Ectodermal cell (in vitro differentiated cells): ENCODE data around the gene ZNF618.

Experiments
- H3K27ac ChIP-seq: 2 replicates; pipeline ENCODE4 v1.7.0; 2013; ENCODE audit warnings: mild to moderate bottlenecking, low read depth, low read length; ENCODE audit not compliant: insufficient read depth, poor library complexity, severe bottlenecking
- H3K27me3 ChIP-seq: 2 replicates; pipeline ENCODE4 v1.7.0; 2013; ENCODE audit warnings: mild to moderate bottlenecking, low read length; ENCODE audit not compliant: insufficient read depth, control insufficient read depth, poor library complexity, severe bottlenecking
- H3K36me3 ChIP-seq: one replicate; pipeline ENCODE4 v1.7.0; 2013; ENCODE audit warnings: low read length; ENCODE audit not compliant: control insufficient read depth, insufficient read depth
- H3K4me1 ChIP-seq: one replicate; pipeline ENCODE4 v1.7.0; 2013; ENCODE audit warnings: low read length; ENCODE audit not compliant: control insufficient read depth, insufficient read depth
- H3K4me3 ChIP-seq: 2 replicates; pipeline ENCODE4 v1.7.0; 2013; ENCODE audit warnings: low read depth, low read length, control low read depth; ENCODE audit not compliant: insufficient read depth
- H3K9me3 ChIP-seq: 2 replicates; pipeline ENCODE4 v1.7.0; 2013; ENCODE audit warnings: mild to moderate bottlenecking, low read length, moderate library complexity; ENCODE audit not compliant: control insufficient read depth
- WGBS, 2 experiments: methylation state at CpG; one replicate each; pipeline ENCODE4 v1.1.7; 2013; ENCODE audit warnings: missing lambda C conversion rate in 2 of 2; 5-methylcytosine and 5-hydroxymethylcytosine counted together

Gene ZNF618

DNA sequence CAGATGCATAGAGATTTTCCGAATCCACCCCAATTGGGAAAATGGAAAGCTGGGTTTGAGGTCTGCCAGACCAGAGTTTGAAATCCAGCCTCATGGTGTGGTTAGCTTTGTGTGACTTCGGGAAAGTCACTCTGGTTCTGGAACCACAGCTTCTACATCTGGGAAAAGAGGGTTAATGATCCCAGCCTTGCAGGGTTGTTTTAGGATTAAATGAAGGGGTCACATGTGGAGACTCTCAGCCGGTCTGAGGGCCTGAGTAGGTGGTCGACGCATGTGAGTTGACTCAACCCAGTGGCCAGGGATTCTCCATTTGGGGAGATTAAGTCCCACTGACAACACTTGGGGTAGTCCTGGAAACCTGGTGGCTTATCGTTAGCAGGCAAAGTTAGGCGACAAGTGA is 6.1 kb downstream of the ZNF618 start:
- Histone ChIP-seq H3K27me3 (no peaks in the 10 kb centered on the region), H3K4me3 (no peak overlapping the region), H3K27ac (no peak overlapping the region), H3K4me1 (peaks cover 31% of the 10 kb centered on the region), H3K9me3 (no peaks in the 10 kb centered on the region), H3K36me3 (no peaks in the 10 kb centered on the region)
- WGBS, 2 experiments = 87 to 89% methylated on average over 7 of the region's 7 CpGs

DNA sequence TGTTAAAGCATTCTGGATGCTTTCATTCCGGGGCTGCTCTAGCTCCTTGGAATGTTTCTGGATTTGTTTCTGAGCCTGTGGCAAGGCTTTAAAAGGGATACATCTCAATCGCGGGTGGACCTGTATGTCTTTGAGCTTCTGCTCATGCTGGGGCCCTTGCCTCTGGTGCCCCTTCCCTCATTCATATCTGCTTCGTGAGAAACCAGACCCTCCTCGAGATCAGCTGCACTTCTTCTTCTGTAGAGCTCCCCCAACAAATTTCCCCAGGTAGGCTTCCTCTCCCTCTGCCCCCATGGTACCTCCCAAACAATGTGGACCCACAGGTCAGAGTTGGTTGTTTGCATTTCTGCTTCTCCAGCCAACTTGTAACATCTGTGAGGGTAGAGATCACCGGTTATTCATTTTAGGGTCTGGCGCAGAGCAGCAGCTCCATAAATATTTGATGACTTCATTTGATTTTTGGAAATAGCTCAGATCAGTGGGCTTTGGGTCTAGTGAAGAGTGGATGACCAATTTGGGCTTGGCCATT is 6.6 kb downstream of the ZNF618 start:
- Histone ChIP-seq H3K4me1 (peaks cover 31% of the 10 kb centered on the region), H3K36me3 (no peaks in the 10 kb centered on the region), H3K27ac (no peak overlapping the region), H3K9me3 (no peaks in the 10 kb centered on the region), H3K4me3 (no peak overlapping the region), H3K27me3 (no peaks in the 10 kb centered on the region)
- 94 to 96% methylated on average over 7 of the region's 7 CpGs for WGBS, 2 experiments

DNA sequence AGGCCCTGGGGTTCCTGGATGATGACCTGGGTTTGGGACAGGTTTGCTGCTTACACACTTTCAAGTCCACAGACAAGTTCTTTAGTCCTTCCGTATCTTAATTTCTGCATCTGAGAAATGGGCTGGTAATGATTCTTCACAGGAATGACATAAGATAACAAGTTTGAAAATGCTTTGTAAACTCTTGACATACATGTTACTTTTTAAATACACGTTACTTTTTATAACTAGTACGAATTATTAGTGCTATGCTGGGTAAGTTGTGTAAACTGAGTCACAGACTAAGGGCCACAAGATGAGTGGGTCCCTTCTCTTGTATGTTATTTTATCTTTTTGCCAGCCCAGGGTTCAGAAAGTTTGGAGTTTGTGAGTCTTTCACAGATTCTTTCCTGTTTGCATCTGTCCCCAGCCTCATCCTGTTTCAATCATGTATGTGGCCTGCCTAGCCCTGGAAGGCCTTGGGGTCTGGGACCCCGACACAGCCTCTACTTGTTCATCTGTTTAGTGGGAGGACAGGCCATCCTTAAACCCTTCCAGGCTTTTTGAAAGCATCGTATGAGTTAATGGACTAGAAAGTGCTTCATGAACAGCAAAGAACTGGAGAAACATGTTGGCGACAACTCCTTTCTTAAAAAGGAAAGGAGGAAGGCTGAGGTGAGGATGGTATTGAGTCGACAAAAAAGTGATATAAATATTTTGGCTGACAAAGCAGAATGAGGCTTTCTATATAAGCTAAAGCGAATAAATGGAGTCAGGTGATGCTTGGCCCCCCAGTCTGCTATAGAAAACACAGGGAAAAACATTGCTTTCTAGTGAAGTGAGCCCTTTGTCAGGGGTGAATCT is 9.3 kb downstream of the ZNF618 start:
- Histone ChIP-seq H3K27ac (no peak overlapping the region), H3K27me3 (no peaks in the 10 kb centered on the region), H3K4me1 (peaks cover 24% of the 10 kb centered on the region), H3K36me3 (peaks cover 1% of the 10 kb centered on the region), H3K9me3 (no peaks in the 10 kb centered on the region), H3K4me3 (no peak overlapping the region)
- WGBS, 2 experiments = 90 to 96% methylated on average over 6 to 8 of the region's 8 CpGs

DNA sequence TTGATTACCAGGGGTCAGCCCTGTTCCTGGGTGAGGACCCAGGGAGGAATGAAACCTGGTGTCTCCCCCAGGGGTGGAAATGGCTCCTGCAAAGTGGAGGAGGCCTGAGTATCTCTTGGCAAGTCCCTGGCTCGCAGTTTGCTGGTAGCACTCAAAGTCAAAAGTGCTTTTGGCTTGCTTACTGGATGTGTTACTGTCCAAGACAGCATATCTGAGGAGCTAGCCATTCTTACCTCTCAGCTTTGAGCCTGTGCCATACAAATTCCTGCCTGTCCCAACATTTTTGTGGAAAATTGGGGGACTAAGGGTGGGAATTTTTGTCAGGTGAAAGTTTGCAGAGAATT is 9.9 kb downstream of the ZNF618 start:
- H3K27me3 ChIP-seq = no peaks in the 10 kb centered on the region
- peaks cover 6% of the 10 kb centered on the region for H3K36me3 ChIP-seq
- no peaks in the 10 kb centered on the region for H3K9me3 ChIP-seq
- 81 to 90% methylated on average over 1 of the region's 1 CpG for WGBS, 2 experiments
- no peak overlapping the region for H3K4me3 ChIP-seq
- peaks cover 24% of the 10 kb centered on the region for H3K4me1 ChIP-seq
- H3K27ac ChIP-seq = no peak overlapping the region

DNA sequence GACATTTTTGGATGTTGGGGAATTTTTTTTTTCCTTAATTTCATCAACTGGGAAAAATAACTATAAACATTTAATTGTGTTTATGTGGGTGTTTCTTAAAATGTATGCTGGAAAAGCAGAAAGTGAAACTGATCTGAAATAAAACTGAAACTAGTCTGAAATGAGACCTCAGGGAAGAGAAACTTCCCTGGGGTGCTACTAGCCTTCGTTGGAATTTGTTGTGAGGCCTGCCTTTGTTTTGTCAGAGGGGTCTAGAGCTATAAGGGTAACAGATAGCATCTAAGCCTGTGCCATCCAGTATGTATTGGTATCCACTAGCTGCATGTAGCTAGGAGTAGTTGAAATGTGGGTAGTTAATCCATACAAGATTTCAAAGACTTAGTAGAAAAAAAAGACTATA is 10.4 kb downstream of the ZNF618 start:
- peaks cover 24% of the 10 kb centered on the region for H3K4me1 ChIP-seq
- H3K4me3 ChIP-seq = no peak overlapping the region
- no peaks in the 10 kb centered on the region for H3K27me3 ChIP-seq
- H3K9me3 ChIP-seq = no peaks in the 10 kb centered on the region
- H3K27ac ChIP-seq = no peak overlapping the region
- 5 to 8% methylated on average over 1 of the region's 1 CpG for WGBS, 2 experiments
- H3K36me3 ChIP-seq = peaks cover 6% of the 10 kb centered on the region

DNA sequence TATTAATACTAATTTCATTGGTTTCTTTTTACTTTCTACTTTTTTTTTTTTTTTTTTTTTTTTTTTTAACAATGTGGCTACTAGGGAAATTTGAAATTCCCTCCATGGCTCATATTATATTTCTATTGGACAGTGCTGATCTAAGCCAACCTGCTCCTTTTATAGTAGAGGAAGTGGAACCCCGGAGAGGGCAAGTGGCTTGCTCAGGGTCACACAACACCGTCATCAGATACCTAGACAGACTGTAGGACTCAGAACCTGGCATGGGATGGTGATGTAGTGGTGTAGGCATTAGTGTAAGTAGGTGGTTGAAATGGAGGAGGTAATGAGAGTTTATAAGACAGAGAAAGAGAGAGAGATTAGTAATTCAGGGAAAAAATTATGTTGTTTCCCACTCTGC is 10.8 kb downstream of the ZNF618 start:
- no peaks in the 10 kb centered on the region for H3K9me3 ChIP-seq
- peaks cover 19% of the 10 kb centered on the region for H3K4me1 ChIP-seq
- 92 to 96% methylated on average over 2 of the region's 2 CpGs for WGBS, 2 experiments
- no peak overlapping the region for H3K27ac ChIP-seq
- no peaks in the 10 kb centered on the region for H3K27me3 ChIP-seq
- H3K36me3 ChIP-seq = peaks cover 6% of the 10 kb centered on the region
- H3K4me3 ChIP-seq = no peak overlapping the region

DNA sequence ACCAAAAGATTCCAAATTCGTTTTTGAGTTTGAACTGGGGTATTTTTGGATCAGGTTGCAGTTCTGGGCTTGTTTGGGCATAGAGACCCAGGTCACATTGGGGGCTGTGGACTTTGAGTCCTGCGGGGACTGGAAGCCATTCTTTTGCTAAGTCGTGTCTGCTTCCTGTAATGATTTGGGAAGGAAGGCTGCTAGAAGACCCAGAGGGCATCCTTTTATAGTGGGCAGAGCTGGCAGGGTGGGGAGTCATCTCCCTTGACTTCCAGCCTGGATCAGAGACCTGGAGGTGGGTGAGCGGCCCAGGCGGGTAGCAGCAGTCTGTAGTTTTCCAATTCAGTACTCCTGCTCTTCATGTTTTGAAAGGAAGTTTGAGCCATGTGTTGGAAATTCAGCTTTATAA is 11.3 kb downstream of the ZNF618 start:
- Histone ChIP-seq H3K36me3 (peaks cover 6% of the 10 kb centered on the region), H3K4me1 (peaks cover 14% of the 10 kb centered on the region), H3K27ac (no peak overlapping the region), H3K27me3 (no peaks in the 10 kb centered on the region), H3K9me3 (no peaks in the 10 kb centered on the region), H3K4me3 (no peak overlapping the region)
- 74 to 78% methylated on average over 5 of the region's 5 CpGs for WGBS, 2 experiments

DNA sequence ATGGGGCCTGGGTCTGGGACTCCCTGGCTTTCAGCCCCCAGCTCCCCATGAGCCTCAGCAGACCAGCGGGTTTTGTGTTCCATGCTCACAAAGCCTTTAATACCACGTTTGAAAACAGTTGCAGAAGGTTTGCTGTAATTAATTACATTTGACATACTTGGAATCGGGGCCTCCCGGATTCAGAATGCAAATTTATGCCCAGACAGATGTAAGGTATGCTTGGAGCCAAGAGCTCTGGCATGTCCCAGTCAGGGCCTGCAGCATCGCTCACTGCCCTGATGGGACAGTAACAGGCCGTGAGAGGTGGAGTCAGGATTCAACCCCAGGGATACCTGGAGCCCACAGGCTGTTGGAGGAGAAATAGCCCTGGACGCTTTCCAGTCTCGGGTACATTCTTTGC is 12.2 kb downstream of the ZNF618 start:
- Histone ChIP-seq H3K27ac (no peak overlapping the region), H3K4me3 (no peak overlapping the region), H3K27me3 (no peaks in the 10 kb centered on the region), H3K9me3 (no peaks in the 10 kb centered on the region), H3K36me3 (peaks cover 6% of the 10 kb centered on the region), H3K4me1 (peaks cover 11% of the 10 kb centered on the region)
- 93 to 95% methylated on average over 8 of the region's 8 CpGs for WGBS, 2 experiments

DNA sequence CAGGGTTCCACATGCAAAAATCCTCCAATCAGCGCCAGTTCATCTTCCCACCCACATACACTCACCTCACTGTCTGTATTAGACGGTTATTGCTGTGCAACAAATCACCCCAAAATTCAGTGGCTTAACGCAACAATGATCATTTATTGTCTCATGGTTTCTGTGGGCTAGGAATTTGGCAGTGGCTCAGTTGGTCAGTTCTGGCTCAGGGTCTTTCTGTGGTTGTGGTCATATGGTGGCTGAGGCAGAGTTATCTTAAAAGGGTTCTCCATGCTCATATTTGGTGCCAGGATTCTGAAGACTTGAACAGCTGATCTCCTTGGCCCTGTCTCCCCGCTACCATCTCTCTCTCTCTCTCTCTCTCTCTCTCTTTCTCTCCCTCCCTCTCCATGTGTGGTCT is 12.9 kb downstream of the ZNF618 start:
- Histone ChIP-seq H3K9me3 (no peaks in the 10 kb centered on the region), H3K27me3 (no peaks in the 10 kb centered on the region), H3K36me3 (peaks cover 6% of the 10 kb centered on the region), H3K27ac (no peak overlapping the region), H3K4me3 (no peak overlapping the region), H3K4me1 (peaks cover 11% of the 10 kb centered on the region)
- 90 to 95% methylated on average over 4 of the region's 4 CpGs for WGBS, 2 experiments

DNA sequence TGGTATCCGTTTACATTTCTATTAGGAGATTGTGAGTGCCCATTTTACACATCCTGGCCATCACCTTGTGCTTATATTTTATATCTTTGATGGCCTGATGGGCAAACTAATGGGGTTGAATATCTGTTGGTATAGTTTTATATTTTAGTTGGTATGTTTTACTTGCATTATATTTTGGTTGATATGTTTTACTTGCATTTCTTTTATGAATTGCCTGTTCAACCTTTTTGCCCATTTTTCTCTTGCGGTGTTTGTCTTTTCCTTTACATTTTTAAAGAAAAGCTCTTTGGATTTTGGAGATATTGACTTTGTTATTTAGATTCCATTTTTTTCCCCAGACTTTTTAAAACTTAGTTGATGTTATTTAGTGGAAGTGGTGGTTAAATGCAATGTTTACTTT is 14.6 kb downstream of the ZNF618 start:
- H3K4me1 ChIP-seq = peaks cover 9% of the 10 kb centered on the region
- WGBS, 2 experiments = 100% methylated on average over 1 to 2 of the region's 2 CpGs
- peaks cover 6% of the 10 kb centered on the region for H3K36me3 ChIP-seq
- H3K27ac ChIP-seq = no peak overlapping the region
- H3K4me3 ChIP-seq = no peak overlapping the region
- no peaks in the 10 kb centered on the region for H3K9me3 ChIP-seq
- no peaks in the 10 kb centered on the region for H3K27me3 ChIP-seq
